Gastrocnemius medialis (tissue), 4 donors: Measurements from ENCODE around the gene ZC3H18. TPM values are rescaled to one million over a fixed set of nuclear protein-coding genes. Genes with fewer than 3 reads are reported as not detected.

Experiments
- ATAC-seq, 2 donors: fragments of 150-250 bp; one replicate each; pipeline ENCODE4 v1.9.1; 2016
- DNase-seq, 2 donors: peaks; one replicate each; pipeline ENCODE4 v3.0.0-alpha.2; 2019
- H3K27ac ChIP-seq, 4 donors: fragments of 200-600 bp; sonication (generic); 1 replicate in 1 of 4; 2 replicates in 3 of 4; pipeline ENCODE4 v1.5.1; 2016 to 2018; ENCODE audit warnings: mild to moderate bottlenecking in 2 of 4, moderate library complexity in 1 of 4
- H3K27me3 ChIP-seq, 3 donors: fragments of 200-600 bp; sonication (generic) in 2 of 3; 1 replicate in 1 of 3; 2 replicates in 2 of 3; pipeline versions ENCODE4 v1.5.1 to v1.6.0; 2016 to 2019; ENCODE audit warnings: mild to moderate bottlenecking in 1 of 3, moderate library complexity in 1 of 3
- H3K36me3 ChIP-seq, 2 donors: fragments of 200-600 bp; sonication (generic) in 1 of 2; one replicate each; pipeline ENCODE4 v1.5.1; 2017 to 2018
- H3K4me1 ChIP-seq, 2 donors: fragments of 200-600 bp; sonication (generic) in 1 of 2; one replicate each; pipeline ENCODE4 v1.5.1; 2016 to 2017; ENCODE audit warnings: mild to moderate bottlenecking in 2 of 2
- H3K4me3 ChIP-seq, 4 donors: fragments of 200-600 bp; sonication (generic) in 3 of 4; 1 replicate in 1 of 4; 2 replicates in 3 of 4; pipeline ENCODE4 v1.5.1; 2016 to 2019; ENCODE audit warnings: mild to moderate bottlenecking in 2 of 4
- H3K9me3 ChIP-seq, 3 donors: fragments of 200-600 bp; sonication (generic) in 2 of 3; 1 replicate in 1 of 3; 2 replicates in 2 of 3; pipeline ENCODE4 v1.5.1; 2016 to 2019
- CTCF ChIP-seq, 5 experiments: fragments of 450-650 bp in 3 of 5; fragments of 200-600 bp in 2 of 5; sonication (generic) in 2 of 5; IDR thresholded peaks in 4 of 5; conservative IDR thresholded peaks in 1 of 5; 1 replicate in 4 of 5; 2 replicates in 1 of 5; pipeline ENCODE4 v1.5.1; 2016 to 2019; ENCODE audit warnings: antibody characterized with exemption in 5 of 5, mild to moderate bottlenecking in 3 of 5, moderate library complexity in 3 of 5
- POLR2A ChIP-seq, 2 donors: fragments of 450-650 bp; IDR thresholded peaks; one replicate each; pipeline ENCODE4 v1.6.1; 2017; ENCODE audit warnings: antibody characterized with exemption in 2 of 2, mild to moderate bottlenecking in 2 of 2, moderate library complexity in 2 of 2
- in situ Hi-C, 4 donors: fragments of 200-750 bp; cut with MboI; loops; one replicate each; pipeline versions ENCODE4 v1.15.0 to v1.8.0; 2017; ENCODE audit warnings: low sequenced_read_pairs in 4 of 4
- intact Hi-C: fragments of 100-400 bp; cut with DNase I; formaldehyde crosslinking; loops from one replicate; pipeline ENCODE4 v1.15.1; 2023; ENCODE audit warnings: low total_unique reads
- total RNA-seq, 4 donors: library from RNA; depleted of rRNA; stranded (reverse); fragments of >200 nt; gene quantifications; one replicate each; pipeline versions ENCODE4 v1.1.0 to v1.2.3, GENCODE V29; 2016

Gene ZC3H18
- total RNA-seq, 4 donors from 2014 or later = 10.9 to 20.5 (median 18.4) TPM

GRCh38 chr16:88552166-88552565 is 18.0 kb upstream of the ZC3H18 start:
- in situ Hi-C loops = loop anchor here in 2 of 4 donors (25.0 kb wide), 2 partner anchors 115 to 790 kb away; partner anchors contain the start of gene KLHDC4 (in 1 of the 2)

GRCh38 chr16:88552815-88553214 is 17.4 kb upstream of the ZC3H18 start:
- no peak overlapping the region for H3K27ac ChIP-seq
- intact Hi-C loops = no loop called here
- no peaks in the 10 kb centered on the region for H3K36me3 ChIP-seq
- ATAC-seq (no peak), DNase-seq (no peak)
- no peaks in the 10 kb centered on the region for H3K4me1 ChIP-seq
- peaks cover 5 to 28% (median 8%) of the 10 kb centered on the region in 3 donors for H3K27me3 ChIP-seq
- H3K9me3 ChIP-seq = no peaks in the 10 kb centered on the region
- no peak overlapping the region for H3K4me3 ChIP-seq
- in situ Hi-C loops = loop anchor here in 2 of 4 donors (25.0 kb wide), 2 partner anchors 116 to 791 kb away; partner anchors contain the start of gene KLHDC4 (in 1 of the 2)
- no peak for TF ChIP-seq CTCF (IDR thresholded peaks at IDR 0.05 in 4 of 5, conservative IDR thresholded peaks at IDR 0.05 in 1 of 5)
- no peak for TF ChIP-seq POLR2A (IDR thresholded peaks at IDR 0.05)

More at GRCh38 chr16:88552166-88552565, 18.0 kb upstream of the ZC3H18 start:
- Histone ChIP-seq H3K4me3 (no peak overlapping the region), H3K4me1 (no peaks in the 10 kb centered on the region), H3K36me3 (no peaks in the 10 kb centered on the region), H3K27ac (no peak overlapping the region), H3K27me3 (peaks cover 5 to 22% (median 7%) of the 10 kb centered on the region in 3 donors), H3K9me3 (no peaks in the 10 kb centered on the region)
- DNase-seq (no peak), ATAC-seq (no peak)
- intact Hi-C loops = no loop called here
- TF ChIP-seq CTCF (IDR thresholded peaks at IDR 0.05 in 4 of 5, conservative IDR thresholded peaks at IDR 0.05 in 1 of 5) = no peak
- no peak for TF ChIP-seq POLR2A (IDR thresholded peaks at IDR 0.05)

- intact Hi-C loops (no loop called here), in situ Hi-C loops (loop anchor here in 2 of 4 donors (25.0 kb wide), 2 partner anchors 116 to 791 kb away; partner anchors contain the start of gene KLHDC4 (in 1 of the 2))
- H3K4me3 ChIP-seq = no peak overlapping the region
- ATAC-seq (no peak), DNase-seq (no peak)
- H3K36me3 ChIP-seq = no peaks in the 10 kb centered on the region
- H3K27me3 ChIP-seq = peaks cover 5 to 31% (median 12%) of the 10 kb centered on the region in 3 donors
- H3K27ac ChIP-seq = no peak overlapping the region
- TF ChIP-seq CTCF (IDR thresholded peaks at IDR 0.05 in 4 of 5, conservative IDR thresholded peaks at IDR 0.05 in 1 of 5) = no peak
- no peak for TF ChIP-seq POLR2A (IDR thresholded peaks at IDR 0.05)
- H3K4me1 ChIP-seq = peaks cover 0 to under 1% of the 10 kb centered on the region in 2 donors
- no peaks in the 10 kb centered on the region for H3K9me3 ChIP-seq
Measured at GRCh38 chr16:88553739-88554138, 16.5 kb upstream of the ZC3H18 start.

GRCh38 chr16:88554711-88555264 is 15.4 kb upstream of the ZC3H18 start:
- in situ Hi-C loops = loop anchor here in 2 of 4 donors (25.0 kb wide), 2 partner anchors 117 to 792 kb away; partner anchors contain the start of gene KLHDC4 (in 1 of the 2)
- Histone ChIP-seq H3K27ac (no peak overlapping the region), H3K4me3 (no peak overlapping the region), H3K4me1 (peaks cover 0 to 5% of the 10 kb centered on the region in 2 donors), H3K27me3 (peaks cover 5 to 31% (median 12%) of the 10 kb centered on the region in 3 donors), H3K9me3 (no peaks in the 10 kb centered on the region), H3K36me3 (no peaks in the 10 kb centered on the region)
- intact Hi-C loops = no loop called here
- TF ChIP-seq POLR2A (IDR thresholded peaks at IDR 0.05) (no peak), CTCF (IDR thresholded peaks at IDR 0.05 in 4 of 5, conservative IDR thresholded peaks at IDR 0.05 in 1 of 5) (no peak)
- DNase-seq = no peak
- ATAC-seq = no peak
